ENCODE measurements around the gene ENO3. TPM values are rescaled to one million over a fixed set of nuclear protein-coding genes. Genes with fewer than 3 reads are reported as not detected.

The ENO3 gene
- total RNA-seq, 1 experiment from 2014 or later = 23.4 TPM

GRCh38 chr17:4999430-5000093, 48.6 kb downstream of the ENO3 start:
- Histone ChIP-seq H3K4me1 (ENCODE audit: control insufficient read depth, insufficient read depth, low read length) (no peaks in the 10 kb centered on the region), H3K27ac (ENCODE audit: low read length) (peak overlapping the region; percentile 83; the same call in 1 of the 2 replicates)
- CTCF ChIA-PET = no interaction called here

GRCh38 chr17:5000237-5000639, 49.3 kb downstream of the ENO3 start:
- in situ Hi-C loops (cut with HindIII; ENCODE audit: low pct_unique_long_range_greater_than_20kb, low sequenced_read_pairs) = no loop called here
- Histone ChIP-seq H3K4me1 (ENCODE audit: control insufficient read depth, insufficient read depth, low read length) (no peaks in the 10 kb centered on the region), H3K9me3 (ENCODE audit: control insufficient read depth, insufficient read depth, low read depth, low read length) (no peaks in the 10 kb centered on the region), H3K27me3 (ENCODE audit: control insufficient read depth, insufficient read depth, low read length) (no peaks in the 10 kb centered on the region), H3K27ac (ENCODE audit: low read length) (no peak overlapping the region), H3K4me3 (ENCODE audit: low read depth in 2 of 2, low read length in 2 of 2) (no peak overlapping the region), H3K36me3 (ENCODE audit: control insufficient read depth, insufficient read depth, low read length) (peaks cover 8% of the 10 kb centered on the region)
- POLR2A ChIA-PET = no interaction called here
- intact Hi-C loops (cut with micrococcal nuclease; ENCODE audit: unreplicated experiment) = no loop called here
- no peak for ATAC-seq
- BruUV-seq (replicated peaks) = no TSS peak
- TF ChIP-seq TCF7L2 (IDR thresholded peaks at IDR 0.05; ENCODE audit: low read depth, low read length) = no peak
- TF ChIP-seq SIN3A (IDR thresholded peaks at IDR 0.05; ENCODE audit: borderline replicate concordance, insufficient read depth, low read depth, low read length) = no peak
- TF ChIP-seq POLR2AphosphoS5 (IDR thresholded peaks at IDR 0.05; ENCODE audit: low read depth, low read length) = no peak
- CTCF ChIA-PET = no interaction called here
- DNase-seq (ENCODE audit: low read depth, low spot score) = no peak

More at GRCh38 chr17:4999430-5000093, 48.6 kb downstream of the ENO3 start:
- TF ChIP-seq TCF7L2 (IDR thresholded peaks at IDR 0.05; ENCODE audit: low read depth, low read length) (no peak), REST (IDR thresholded peaks at IDR 0.05; ENCODE audit: insufficient read depth in 1 of 2, low read depth in 2 of 2, low read length in 1 of 2) (no peak), POLR2AphosphoS5 (IDR thresholded peaks at IDR 0.05; ENCODE audit: low read depth, low read length) (no peak), SIN3A (IDR thresholded peaks at IDR 0.05; ENCODE audit: borderline replicate concordance, insufficient read depth, low read depth, low read length) (no peak), CTCF (IDR thresholded peaks at IDR 0.05) (no peak)
- in situ Hi-C loops (cut with HindIII; ENCODE audit: low pct_unique_long_range_greater_than_20kb, low sequenced_read_pairs) (no loop called here), intact Hi-C loops (cut with micrococcal nuclease; ENCODE audit: unreplicated experiment) (no loop called here)
- Histone ChIP-seq H3K36me3 (ENCODE audit: control insufficient read depth, insufficient read depth, low read length) (peaks cover 6% of the 10 kb centered on the region), H3K9me3 (ENCODE audit: control insufficient read depth, insufficient read depth, low read depth, low read length) (no peaks in the 10 kb centered on the region), H3K27me3 (ENCODE audit: control insufficient read depth, insufficient read depth, low read length) (no peaks in the 10 kb centered on the region), H3K4me3 (ENCODE audit: low read depth in 2 of 2, low read length in 2 of 2) (peak overlapping the region; percentile 74 to 79)
- BruUV-seq (replicated peaks) = TSS peak; percentile 87
- ATAC-seq = no peak
- no peak for DNase-seq (ENCODE audit: low read depth, low spot score)
- POLR2A ChIA-PET = no interaction called here

All from Panc1 (cell line).